Renal cortex interstitium (tissue), 11 donors: ENCODE data around the gene NCMAP. TPM values are rescaled to one million over a fixed set of nuclear protein-coding genes. Genes with fewer than 3 reads are reported as not detected.

Source experiments
- DNase-seq, 11 donors: peaks; one replicate each; pipeline ENCODE4 v3.0.0-alpha.2; 2013; ENCODE audit warnings: low read depth in 9 of 11, low spot score in 4 of 11; ENCODE audit errors: extremely low read depth in 1 of 11
- polyA plus RNA-seq, 3 donors: library from polyadenylated mRNA; unstranded; fragments of 120-200 nt; gene quantifications; one replicate each; pipeline ENCODE4 v1.2.1, GENCODE V29; 2013; ENCODE audit not compliant: insufficient read length in 3 of 3

Gene NCMAP
- polyA plus RNA-seq, 3 donors, result 0.39 to 0.85 (median 0.62) TPM

DNA sequence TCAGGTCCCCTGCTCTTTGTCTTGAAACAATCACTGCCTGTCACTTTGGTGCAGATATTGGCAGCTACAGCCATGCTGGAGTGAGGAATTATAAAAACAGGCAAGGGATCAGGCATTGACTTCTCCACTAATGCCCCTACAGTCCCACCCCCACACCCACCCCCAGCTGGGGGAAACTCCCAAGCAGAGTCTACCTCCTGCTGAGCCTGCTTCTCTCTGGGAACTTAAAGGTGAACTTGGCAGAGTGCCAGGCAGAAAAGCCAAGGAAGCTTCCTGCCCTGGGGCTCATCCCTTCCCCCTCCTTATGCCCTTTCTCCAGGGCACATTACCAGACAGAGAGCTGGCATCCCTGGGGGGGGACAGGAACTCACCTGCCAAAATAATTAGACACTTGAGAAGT, 6.7 kb downstream of the NCMAP start:
- DNase-seq, result peak in 3 of 11 donors; percentile 20 to 59 (median 34)

DNA sequence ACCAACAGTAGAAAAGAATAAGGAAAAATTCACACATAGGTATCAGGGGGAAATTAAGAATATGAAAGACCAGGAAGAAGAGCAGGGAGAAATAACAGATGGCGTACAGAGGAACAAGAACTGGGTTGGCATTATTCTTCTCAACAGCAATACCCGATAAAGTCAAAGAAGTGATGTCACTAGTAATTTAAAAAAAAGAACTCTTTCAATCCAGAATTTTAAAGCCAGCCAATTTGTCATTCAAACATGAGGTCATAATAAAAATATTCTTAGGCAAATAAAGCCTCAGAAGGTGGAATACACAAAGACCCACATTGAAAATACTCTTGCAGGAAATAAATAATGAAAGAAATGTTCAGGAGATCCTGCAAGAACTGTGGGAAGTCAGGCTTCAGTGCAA, 8.8 kb downstream of the NCMAP start:
- DNase-seq, result no peak

DNA sequence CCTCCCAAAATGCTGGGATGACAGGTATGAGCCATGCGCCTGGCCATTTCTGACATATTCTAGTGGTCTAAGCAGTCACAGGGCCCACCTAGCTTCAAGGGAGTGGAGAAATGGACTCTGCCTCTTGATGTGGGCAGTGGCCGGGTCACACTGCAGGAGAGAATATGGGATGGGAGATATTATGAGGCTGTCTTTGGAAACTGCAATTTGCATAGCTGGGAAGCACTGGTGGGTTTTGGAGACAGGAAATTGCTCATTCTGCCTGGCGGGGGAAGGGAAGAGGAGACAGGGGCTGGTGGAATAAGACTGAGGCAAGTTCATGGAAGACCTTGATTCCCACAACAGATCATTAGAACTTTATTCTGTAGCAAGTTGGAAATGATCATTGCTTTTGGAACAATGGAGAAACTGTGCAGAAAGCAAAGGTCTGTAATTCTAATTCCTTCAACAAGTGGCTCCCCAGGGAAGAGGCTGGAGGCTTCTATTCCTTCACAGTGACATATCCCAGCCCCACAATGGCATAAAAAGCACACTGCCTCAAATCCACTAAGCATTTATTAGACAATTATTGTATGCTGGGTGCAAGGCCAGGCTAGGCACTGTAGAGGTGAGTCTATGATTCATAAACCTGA, 10.5 kb downstream of the NCMAP start:
- DNase-seq, result no peak

DNA sequence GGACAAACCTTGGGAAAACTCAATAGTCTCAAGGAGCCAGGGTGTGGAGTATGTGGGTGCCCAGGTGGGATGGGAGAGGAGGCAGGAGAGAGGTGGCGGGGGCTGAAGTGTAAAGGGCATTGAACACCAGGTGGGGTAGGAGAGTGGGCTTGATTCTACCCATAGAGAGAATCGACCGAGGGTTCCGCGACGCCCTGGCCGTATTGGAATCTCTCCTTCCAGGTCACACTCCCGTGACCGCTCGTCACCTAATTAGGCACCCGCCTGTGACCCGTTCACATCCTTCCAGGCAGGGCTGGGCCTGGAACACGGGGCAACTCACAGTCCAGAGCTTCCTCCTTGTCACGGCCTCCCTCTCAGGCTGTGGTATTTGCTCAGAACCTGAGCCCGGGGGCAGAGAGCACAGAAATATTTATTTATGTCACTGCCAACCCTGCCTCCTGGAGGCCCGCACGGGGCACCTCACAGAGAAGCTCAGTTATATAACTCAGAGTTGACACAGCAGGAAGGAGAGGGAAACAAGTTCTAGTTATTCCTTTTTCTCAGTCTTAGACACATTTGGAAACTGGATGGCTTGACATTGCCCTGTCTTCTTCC, 12.0 kb downstream of the NCMAP start:
- peak in 5 of 11 donors; percentile 29 to 66 (median 45) for DNase-seq

DNA sequence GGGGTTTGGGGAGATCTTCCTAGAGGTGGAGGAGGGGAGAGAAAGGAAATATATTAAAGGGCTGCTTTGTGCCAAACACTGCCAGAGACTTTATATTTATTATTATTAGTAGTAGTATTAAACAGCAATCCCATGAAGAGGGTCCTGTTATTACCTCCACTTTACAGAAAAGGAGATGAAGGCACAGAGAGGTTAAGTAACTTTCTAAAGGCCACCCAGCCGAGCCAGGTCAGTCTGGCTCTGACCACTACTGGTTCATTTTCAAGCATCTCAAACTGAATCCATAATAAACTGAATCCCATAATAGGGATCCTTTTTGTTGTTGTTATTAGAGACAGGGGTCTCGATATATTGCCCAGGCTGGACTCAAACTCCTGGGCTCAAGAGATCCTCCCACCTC, 12.6 kb downstream of the NCMAP start:
- no peak for DNase-seq

DNA sequence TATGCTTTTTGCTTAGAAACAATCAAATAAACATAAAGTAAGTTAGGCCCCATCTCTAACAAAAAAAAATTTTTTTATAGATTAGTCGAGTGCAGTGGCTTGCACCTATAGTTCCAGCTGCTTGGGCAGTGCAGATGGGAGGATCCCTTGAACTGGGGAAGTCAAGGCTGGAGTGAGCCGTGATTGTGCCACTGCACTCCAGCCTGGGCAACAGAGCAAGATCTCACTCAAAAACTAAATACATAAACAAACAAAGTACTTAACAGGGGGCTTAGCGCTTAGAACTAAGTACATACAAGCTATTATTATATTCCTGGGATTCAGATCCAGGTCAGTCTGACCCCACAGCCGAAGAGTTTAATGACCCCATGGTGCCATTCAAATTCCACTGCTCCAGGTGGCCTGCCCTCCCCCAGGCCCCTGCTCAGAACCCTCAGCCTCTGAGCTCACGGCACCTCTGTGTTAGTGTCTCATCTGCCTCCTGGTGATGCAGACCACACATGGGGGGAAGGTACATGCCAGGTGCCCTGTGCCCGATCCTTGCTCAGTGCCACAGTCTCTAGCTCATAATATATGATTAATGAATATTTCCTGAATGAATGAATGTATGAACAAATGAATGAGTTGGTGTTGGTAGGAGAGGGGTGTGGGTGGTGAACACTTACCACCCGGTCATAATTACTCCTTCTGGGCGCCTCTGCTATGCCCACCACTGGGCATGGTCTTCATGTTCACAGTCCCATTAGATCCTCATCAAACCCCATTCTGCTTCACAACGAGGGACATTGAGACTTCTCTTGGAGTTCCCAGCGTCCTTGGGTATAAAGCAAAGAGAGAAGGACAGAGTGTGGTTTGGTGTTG, 14.6 kb downstream of the NCMAP start:
- DNase-seq, result no peak

DNA sequence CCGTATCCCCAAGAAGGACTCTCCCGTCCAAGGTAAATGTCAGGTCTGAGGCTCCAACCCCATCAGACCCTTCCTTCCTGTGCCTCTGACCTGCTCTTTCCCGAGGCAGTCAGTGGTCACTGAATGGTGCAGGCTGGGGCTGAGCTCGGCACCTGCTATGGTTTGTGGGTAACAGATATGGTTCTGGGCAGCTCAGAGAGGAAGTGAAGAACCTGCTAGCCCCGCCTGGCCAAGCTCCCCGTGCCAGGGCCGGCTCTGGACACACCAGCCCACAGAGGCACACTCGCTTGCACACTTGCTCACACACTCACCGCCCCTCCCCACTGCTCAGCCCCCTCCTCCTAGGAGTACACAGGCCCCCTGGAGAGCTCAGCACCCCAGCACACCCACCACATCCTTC, 16.4 kb downstream of the NCMAP start:
- no peak for DNase-seq

DNA sequence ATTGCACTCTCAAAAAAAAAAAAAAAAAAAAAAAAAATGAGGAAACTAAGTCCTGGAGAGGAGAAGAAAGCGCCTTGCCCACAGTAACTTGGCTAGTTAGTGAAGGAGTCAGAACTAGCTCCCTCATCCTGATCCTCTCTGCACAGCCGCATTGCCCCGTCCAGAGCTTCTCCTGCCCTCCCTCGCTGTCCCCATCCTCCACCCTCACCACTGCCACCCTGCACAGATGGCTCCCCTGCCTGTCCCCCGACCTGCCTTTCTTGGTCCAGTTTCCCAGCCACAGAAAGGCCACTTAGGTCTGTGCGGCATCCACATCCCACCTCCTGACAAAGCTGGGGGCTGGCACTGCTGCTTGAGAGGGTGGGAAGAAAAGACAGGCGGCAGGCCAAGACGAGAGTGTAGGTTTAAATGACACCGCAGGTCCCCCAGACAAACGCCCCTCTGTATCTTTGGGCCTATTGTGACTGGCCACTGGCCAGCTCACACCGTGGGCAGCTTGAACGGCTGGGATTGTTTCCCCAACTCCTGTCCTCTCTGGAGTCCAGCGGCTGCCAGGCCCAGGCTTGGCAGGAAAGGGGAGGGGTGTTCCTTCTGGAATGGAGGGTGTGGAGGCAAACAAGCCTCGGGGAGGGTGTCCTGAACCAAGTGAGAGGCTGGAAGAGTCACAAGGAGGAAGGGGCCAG, 20.2 kb downstream of the NCMAP start:
- DNase-seq, result no peak

DNA sequence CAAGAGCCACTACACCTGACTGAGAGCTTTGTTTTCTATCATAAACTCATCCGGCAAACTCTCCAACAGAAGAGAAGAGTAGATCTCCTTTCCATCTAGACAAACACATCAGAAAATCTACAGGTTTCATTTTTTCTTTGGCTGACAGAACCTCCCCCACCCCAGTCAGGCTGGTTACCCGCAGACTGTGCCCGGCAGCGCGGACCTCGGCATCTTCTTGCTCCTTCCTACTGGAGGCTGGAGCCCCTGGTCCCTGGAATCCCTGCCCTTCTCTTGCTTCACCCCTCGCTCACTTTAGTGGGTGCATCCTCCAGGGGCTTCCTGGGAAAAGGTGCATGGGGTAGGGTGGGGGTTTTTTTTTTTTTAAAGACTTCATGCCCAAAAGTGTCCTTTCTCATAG, 23.0 kb downstream of the NCMAP start:
- no peak for DNase-seq

DNA sequence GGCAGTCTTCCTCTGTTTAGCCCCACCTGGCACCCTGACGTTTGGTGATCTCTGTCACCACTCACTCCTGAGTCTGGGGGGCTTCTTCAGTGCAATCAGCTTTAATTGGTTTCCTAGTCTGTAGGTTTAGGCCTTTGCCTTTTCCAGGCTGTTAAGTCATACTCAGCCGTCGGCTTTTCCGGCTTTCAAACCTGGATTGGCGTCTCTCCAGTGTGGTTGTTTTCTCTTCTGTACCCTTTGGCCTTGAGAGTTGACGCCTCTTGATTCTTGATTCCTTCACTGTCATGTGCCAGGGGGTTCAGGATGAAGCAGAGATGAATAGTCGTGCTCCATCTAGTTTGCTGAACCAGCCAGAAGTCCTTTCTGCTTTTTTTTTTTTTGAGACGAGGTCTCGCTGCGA, 24.9 kb downstream of the NCMAP start:
- no peak for DNase-seq

DNA sequence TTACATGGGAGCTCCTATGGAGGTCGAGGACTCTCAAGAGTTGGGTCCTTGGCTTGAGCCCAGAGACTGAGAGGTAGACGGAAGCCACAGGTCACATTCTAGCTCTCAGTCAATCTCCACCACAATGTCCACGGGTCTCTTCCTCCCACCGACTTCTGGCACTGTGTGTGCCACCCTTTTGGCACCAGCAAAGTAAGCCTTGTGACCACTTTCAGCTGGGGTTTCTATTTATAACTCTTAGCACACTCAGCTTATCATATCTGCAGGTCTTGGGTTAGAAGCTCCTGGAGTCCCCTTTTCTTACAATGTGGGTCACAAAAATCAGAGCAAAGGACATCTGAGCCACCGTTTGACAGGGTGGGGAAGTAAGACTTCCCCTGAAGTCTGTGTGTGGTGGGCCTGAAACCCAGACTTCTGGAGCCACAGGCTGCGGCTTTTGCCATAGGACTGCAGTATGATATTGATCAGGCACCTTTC, 28.3 kb downstream of the NCMAP start:
- no peak for DNase-seq

DNA sequence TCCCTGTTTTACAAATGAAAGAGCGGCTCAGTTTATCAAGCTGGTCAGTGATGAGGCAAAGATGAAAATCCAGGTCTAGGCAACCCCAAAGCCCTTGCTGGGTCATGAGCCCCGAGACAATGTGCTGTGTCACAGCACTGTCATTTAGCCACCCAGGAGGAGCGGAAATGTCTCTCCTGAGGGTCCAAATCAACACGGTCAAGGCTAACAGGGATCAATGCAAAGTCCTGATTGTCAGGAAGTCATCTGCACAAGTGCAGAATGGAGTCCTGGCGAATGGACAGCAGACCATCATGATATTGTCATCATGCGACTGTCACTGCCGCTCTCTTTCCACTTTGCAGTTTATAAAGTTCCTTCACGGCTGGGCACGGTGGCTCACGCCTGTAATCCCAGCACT, 30.2 kb downstream of the NCMAP start:
- DNase-seq, result no peak

DNA sequence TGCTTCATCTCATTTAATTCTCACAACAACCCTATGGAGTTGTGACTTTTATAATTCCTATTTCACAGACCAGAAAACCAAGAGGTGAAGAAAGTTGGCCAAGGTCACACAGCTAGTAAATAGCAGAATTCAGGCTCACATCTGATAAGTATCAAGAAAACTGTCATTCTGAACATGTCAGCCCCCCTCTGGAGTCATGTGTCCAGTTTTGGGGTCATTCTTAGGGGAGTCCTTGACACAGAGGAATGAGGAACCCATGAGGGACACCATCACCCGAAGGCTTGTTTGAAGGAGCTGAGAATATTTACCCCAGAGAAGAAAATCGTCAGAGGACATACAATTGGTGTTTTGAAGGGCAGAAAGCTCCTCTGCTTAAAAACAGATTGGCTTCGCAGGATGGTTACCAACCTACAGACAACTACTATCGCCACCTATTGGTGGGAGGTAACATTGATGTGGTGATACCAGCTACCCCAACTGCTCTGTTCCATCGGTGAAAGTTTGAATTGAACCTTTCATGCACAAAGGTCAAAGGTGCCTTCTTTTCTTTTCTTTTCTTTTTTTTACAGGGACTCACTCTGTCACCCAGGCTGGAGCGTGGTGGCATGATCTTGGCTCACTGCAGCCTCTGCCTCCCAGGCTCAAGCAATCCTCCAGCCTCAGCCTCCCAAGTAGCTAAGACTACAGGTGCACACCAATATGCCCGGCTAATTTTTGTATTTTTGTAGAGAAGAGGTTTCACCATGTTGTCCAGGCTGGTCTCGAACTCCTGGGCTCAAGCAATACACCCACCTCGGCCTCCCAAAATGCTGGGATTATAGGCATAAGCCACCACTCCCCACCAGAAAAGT, 31.3 kb downstream of the NCMAP start:
- DNase-seq, result peak in 8 of 11 donors; percentile 22 to 52 (median 39)

DNA sequence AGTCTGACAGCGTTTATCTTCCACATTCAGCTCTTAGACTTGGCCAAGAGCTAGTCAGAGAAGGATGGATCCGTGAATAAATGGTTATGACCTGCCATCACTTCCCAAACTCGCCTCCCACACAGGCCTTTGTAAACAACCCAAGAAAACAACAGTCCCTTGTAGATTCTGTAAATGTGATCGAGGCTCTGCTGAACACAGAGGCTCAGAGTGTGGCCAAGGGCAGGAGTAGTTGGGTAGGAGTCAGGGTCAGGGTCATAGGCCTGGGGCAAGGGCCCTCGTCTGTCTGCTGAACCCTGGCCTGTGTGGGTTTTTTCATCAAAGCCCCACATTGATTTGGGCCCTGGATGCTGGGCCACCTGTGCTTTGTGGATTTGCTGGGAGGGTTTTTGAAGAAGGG, 32.7 kb downstream of the NCMAP start:
- no peak for DNase-seq

DNA sequence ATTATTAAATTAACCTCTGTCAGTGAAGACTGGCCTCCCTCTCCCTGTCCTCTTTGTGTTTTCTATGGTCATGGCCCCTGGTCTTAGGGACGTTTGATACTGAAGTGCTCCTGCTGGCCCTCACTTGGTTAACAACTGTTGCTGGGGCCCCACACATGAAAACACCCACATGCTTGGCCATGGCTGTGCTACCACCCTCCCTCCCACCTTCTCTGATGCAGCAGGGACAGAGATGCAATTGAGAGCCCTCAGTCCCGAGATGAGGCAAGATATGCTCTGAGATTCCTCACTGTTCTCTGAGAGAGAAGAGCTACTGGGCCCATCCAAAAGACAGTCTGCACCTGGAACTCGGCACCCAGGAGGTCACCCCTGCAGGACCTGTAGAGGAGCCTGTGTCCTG, 33.3 kb downstream of the NCMAP start:
- DNase-seq, result no peak

DNA sequence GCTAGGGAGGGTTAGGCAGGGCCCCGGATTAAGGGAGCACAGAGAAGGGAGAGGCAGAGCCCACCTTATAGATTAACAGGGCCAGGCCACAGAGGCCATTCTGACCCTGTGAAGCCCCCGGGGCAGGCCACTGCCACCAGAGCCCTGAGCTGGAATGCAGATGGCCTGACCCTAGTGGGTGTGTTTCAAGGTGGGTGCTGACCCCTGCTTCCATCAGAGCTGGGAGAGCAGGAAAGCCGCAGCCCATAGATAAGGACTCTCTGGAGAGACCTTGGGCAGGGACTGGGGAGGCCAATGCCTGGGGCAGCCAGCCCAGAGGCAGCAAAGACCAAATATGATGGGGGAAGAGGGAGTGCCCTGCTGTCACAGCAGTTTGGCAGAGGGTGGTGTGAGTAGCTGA, 35.9 kb downstream of the NCMAP start:
- DNase-seq, result no peak

DNA sequence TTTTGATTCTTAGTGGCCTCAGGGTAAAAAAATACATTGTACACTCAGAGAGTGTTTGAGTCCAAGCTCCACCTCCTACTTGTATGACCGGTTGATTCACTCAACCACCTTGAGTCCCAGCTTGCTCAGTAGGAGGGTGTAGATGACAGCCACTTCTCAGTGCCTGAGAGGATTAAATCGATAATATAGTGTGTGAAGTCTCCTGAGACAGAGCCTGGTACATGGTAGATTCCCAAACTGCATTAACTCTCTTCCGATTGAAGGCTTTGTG, 38.4 kb downstream of the NCMAP start:
- no peak for DNase-seq

DNA sequence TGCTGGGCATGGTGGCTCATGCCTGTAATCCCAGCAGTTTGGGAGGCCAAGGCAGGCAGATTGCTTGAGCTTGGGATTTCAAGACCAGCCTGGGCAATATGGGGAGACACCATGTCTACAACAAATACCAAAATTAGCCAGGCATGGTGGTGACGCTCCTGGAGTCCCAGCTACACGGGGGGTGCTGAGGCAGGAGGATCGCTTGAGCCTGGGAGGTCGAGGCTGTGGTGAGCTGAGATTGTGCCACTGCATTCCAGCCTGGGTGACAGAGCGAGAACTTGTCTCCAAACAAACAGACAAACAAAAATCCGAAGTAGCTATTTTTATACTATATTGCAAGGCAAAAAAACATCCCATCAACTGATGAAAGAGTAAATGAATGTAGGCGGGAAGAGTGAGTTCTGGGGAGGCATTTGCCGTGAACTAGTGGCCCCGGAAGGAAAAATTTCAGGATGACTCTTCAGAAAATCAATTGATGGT, 40.6 kb downstream of the NCMAP start:
- DNase-seq, result no peak

DNA sequence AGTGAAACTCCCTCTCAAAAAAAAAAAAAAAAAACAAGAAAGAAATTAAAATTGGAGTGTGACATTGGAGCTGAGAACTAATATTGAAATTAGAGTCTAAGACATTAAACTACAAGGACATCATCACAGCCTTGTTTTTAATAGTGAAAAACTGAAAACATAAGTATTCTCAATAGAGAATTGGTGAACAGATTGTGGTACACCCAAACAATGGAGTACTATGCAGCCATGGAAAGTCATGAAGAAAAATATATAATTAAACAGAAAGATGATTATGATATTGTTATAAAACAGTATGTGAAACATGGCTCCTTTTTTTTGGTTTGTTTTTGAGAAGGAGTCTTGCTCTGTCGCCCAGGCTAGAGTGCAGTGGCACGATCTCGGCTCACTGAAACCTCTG, 43.4 kb downstream of the NCMAP start:
- no peak for DNase-seq
